MM.1S (cell line): ENCODE data around the gene SH3TC2.

ENCODE experiments used
- DNase-seq: peaks from one replicate; pipeline ENCODE4 v3.0.0-alpha.2; 2015
- H2AFZ ChIP-seq: fragments of 300-600 bp; sonication (generic); 2 replicates; pipeline ENCODE4 v1.6.0; 2016; ENCODE audit warnings: antibody characterized with exemption, low read length
- H3F3A ChIP-seq: fragments of 300-600 bp; sonication (generic); 2 replicates; pipeline ENCODE4 v1.6.1; 2016; ENCODE audit warnings: mild to moderate bottlenecking, antibody characterized with exemption, low read length, moderate library complexity, mixed read lengths; ENCODE audit not compliant: insufficient read depth
- H3K27ac ChIP-seq: fragments of 300-600 bp; sonication (generic); 2 replicates; pipeline ENCODE4 v1.5.1; 2016; ENCODE audit warnings: mild to moderate bottlenecking, low read length
- H3K27me3 ChIP-seq: fragments of 300-600 bp; sonication (generic); replicated peaks from 2 replicates; pipeline ENCODE4 v1.6.0; 2016; ENCODE audit warnings: low read length; ENCODE audit not compliant: insufficient read depth
- H3K36me3 ChIP-seq: fragments of 300-600 bp; sonication (generic); replicated peaks from 2 replicates; pipeline ENCODE4 v1.6.1; 2016; ENCODE audit warnings: mild to moderate bottlenecking, low read length, mixed read lengths; ENCODE audit not compliant: insufficient read depth
- H3K4me1 ChIP-seq: fragments of 300-600 bp; sonication (generic); 2 replicates; pipeline ENCODE4 v1.6.1; 2016; ENCODE audit warnings: low read length, mixed read lengths
- H3K4me2 ChIP-seq: fragments of 300-600 bp; sonication (generic); 2 replicates; pipeline ENCODE4 v1.6.0; 2016; ENCODE audit warnings: low read depth, low read length
- H3K4me3 ChIP-seq: fragments of 300-600 bp; sonication (generic); 2 replicates; pipeline ENCODE4 v1.5.1; 2016; ENCODE audit warnings: low read length, mixed read lengths
- H3K79me2 ChIP-seq: fragments of 300-600 bp; sonication (generic); 2 replicates; pipeline ENCODE4 v1.6.1; 2016; ENCODE audit warnings: mixed run types, low read length, mixed read lengths
- H3K9ac ChIP-seq: fragments of 300-600 bp; sonication (generic); 2 replicates; pipeline ENCODE4 v1.6.1; 2016; ENCODE audit warnings: low read length, mixed read lengths
- H3K9me2 ChIP-seq: fragments of 300-600 bp; sonication (generic); replicated peaks from 2 replicates; pipeline ENCODE4 v1.6.1; 2016; ENCODE audit warnings: mild to moderate bottlenecking, low read length, mixed read lengths; ENCODE audit not compliant: insufficient read depth
- H3K9me3 ChIP-seq: fragments of 300-600 bp; sonication (generic); replicated peaks from 2 replicates; pipeline ENCODE4 v1.6.1; 2016; ENCODE audit warnings: mild to moderate bottlenecking, low read length, mixed read lengths; ENCODE audit not compliant: insufficient read depth
- H4K20me1 ChIP-seq: fragments of 300-600 bp; sonication (generic); 2 replicates; pipeline ENCODE4 v1.6.1; 2016; ENCODE audit warnings: mild to moderate bottlenecking, low read length, moderate library complexity, mixed read lengths; ENCODE audit not compliant: insufficient read depth
- CTCF ChIP-seq: fragments of 300-600 bp; sonication (generic); IDR thresholded peaks from 2 replicates; pipeline ENCODE4 v1.5.1; 2016; ENCODE audit warnings: antibody characterized with exemption, low read length, mixed read lengths
- EZH2 ChIP-seq: fragments of 300-600 bp; sonication (generic); optimal IDR thresholded peaks from 2 replicates; pipeline ENCODE3; 2017; ENCODE audit warnings: low read depth, mild to moderate bottlenecking, antibody characterized with exemption, low read length, mixed read lengths
- EZH2phosphoT487 ChIP-seq: fragments of 300-600 bp; sonication (generic); IDR thresholded peaks from 2 replicates; pipeline ENCODE4 v1.6.1; 2018; ENCODE audit warnings: antibody characterized with exemption, low read length

The SH3TC2 gene

GRCh38 chr5:148981353-148981752 is 81.5 kb downstream of the SH3TC2 start:
- no peak overlapping the region for H3K9ac ChIP-seq
- no peaks in the 10 kb centered on the region for H3K36me3 ChIP-seq
- no peak overlapping the region for H3K4me3 ChIP-seq
- no peaks in the 10 kb centered on the region for H3F3A ChIP-seq
- H3K9me3 ChIP-seq, result no peaks in the 10 kb centered on the region
- TF ChIP-seq EZH2 (no peak), CTCF (no peak), EZH2phosphoT487 (no peak)
- H3K27ac ChIP-seq, result no peak overlapping the region
- no peaks in the 10 kb centered on the region for H3K4me1 ChIP-seq
- H3K9me2 ChIP-seq, result no peaks in the 10 kb centered on the region
- no peak for DNase-seq
- no peak overlapping the region for H3K4me2 ChIP-seq
- H2AFZ ChIP-seq, result no peak overlapping the region
- no peaks in the 10 kb centered on the region for H3K27me3 ChIP-seq
- no peaks in the 10 kb centered on the region for H4K20me1 ChIP-seq
- H3K79me2 ChIP-seq, result no peaks in the 10 kb centered on the region

GRCh38 chr5:148980731-148981130 is 82.1 kb downstream of the SH3TC2 start:
- no peaks in the 10 kb centered on the region for H3K27me3 ChIP-seq
- no peak overlapping the region for H2AFZ ChIP-seq
- H3K4me1 ChIP-seq, result no peaks in the 10 kb centered on the region
- H3K4me2 ChIP-seq, result no peak overlapping the region
- no peaks in the 10 kb centered on the region for H3F3A ChIP-seq
- no peak overlapping the region for H3K27ac ChIP-seq
- H3K79me2 ChIP-seq, result no peaks in the 10 kb centered on the region
- H3K9me2 ChIP-seq, result no peaks in the 10 kb centered on the region
- TF ChIP-seq EZH2phosphoT487, result no peak
- TF ChIP-seq CTCF, result no peak
- no peak for TF ChIP-seq EZH2
- no peaks in the 10 kb centered on the region for H4K20me1 ChIP-seq
- H3K9me3 ChIP-seq, result no peaks in the 10 kb centered on the region
- DNase-seq, result no peak
- no peak overlapping the region for H3K4me3 ChIP-seq
- no peaks in the 10 kb centered on the region for H3K36me3 ChIP-seq
- H3K9ac ChIP-seq, result no peak overlapping the region

GRCh38 chr5:148979083-148979723 is 83.7 kb downstream of the SH3TC2 start:
- no peaks in the 10 kb centered on the region for H3F3A ChIP-seq
- no peak overlapping the region for H3K4me3 ChIP-seq
- no peaks in the 10 kb centered on the region for H3K9me3 ChIP-seq
- no peaks in the 10 kb centered on the region for H3K9me2 ChIP-seq
- H3K4me1 ChIP-seq, result no peaks in the 10 kb centered on the region
- no peaks in the 10 kb centered on the region for H3K27me3 ChIP-seq
- no peak for DNase-seq
- no peak overlapping the region for H3K4me2 ChIP-seq
- no peak for TF ChIP-seq EZH2phosphoT487
- TF ChIP-seq EZH2, result no peak
- no peak for TF ChIP-seq CTCF
- no peaks in the 10 kb centered on the region for H3K79me2 ChIP-seq
- H2AFZ ChIP-seq, result no peak overlapping the region
- no peaks in the 10 kb centered on the region for H3K36me3 ChIP-seq
- H3K27ac ChIP-seq, result no peak overlapping the region
- H3K9ac ChIP-seq, result no peak overlapping the region
- no peaks in the 10 kb centered on the region for H4K20me1 ChIP-seq
